Tibial nerve (tissue), 4 donors: ENCODE results near the gene CIART.

Experiments
- EP300 ChIP-seq, 2 donors: sonication (generic); formaldehyde crosslinking; IDR thresholded peaks; one replicate each; pipeline ENCODE4 v1.6.1; 2017; ENCODE audit warnings: antibody characterized with exemption in 2 of 2, mild to moderate bottlenecking in 1 of 2
- POLR2A ChIP-seq, 2 donors: fragments of 450-650 bp; IDR thresholded peaks; one replicate each; pipeline ENCODE4 v1.6.1; 2017; ENCODE audit warnings: antibody characterized with exemption in 2 of 2, mild to moderate bottlenecking in 2 of 2, moderate library complexity in 2 of 2
- TF ChIP-seq, protein P1 (sequence below), 5 experiments: fragments of 200-600 bp in 3 of 5; fragments of 450-650 bp in 2 of 5; sonication (generic) in 3 of 5; IDR thresholded peaks; one replicate each; pipeline ENCODE4 v1.5.1; 2016 to 2019; ENCODE audit warnings: antibody characterized with exemption in 5 of 5, mild to moderate bottlenecking in 3 of 5, moderate library complexity in 2 of 5

DNA sequence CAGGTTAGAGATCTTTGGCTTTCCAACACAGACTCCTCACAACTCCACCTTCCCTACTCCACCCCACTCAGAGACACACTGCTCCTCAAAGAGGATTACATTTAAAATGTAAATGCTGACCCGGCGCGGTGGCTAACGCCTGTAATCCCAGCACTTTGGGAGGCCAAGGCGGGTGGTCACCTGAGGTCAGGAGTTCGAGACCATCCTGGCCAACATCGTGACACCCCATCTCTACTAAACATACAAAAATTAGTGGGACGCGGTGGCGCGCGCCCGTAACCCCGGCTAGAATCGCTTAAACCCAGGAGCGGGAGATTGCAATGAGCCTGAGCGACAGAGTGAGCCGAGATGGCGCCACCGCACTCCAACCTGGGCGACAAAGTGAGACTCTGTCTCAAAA is 44.6 kb upstream of the CIART start:
- TF ChIP-seq, protein P1, sequence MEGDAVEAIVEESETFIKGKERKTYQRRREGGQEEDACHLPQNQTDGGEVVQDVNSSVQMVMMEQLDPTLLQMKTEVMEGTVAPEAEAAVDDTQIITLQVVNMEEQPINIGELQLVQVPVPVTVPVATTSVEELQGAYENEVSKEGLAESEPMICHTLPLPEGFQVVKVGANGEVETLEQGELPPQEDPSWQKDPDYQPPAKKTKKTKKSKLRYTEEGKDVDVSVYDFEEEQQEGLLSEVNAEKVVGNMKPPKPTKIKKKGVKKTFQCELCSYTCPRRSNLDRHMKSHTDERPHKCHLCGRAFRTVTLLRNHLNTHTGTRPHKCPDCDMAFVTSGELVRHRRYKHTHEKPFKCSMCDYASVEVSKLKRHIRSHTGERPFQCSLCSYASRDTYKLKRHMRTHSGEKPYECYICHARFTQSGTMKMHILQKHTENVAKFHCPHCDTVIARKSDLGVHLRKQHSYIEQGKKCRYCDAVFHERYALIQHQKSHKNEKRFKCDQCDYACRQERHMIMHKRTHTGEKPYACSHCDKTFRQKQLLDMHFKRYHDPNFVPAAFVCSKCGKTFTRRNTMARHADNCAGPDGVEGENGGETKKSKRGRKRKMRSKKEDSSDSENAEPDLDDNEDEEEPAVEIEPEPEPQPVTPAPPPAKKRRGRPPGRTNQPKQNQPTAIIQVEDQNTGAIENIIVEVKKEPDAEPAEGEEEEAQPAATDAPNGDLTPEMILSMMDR (IDR thresholded peaks at IDR 0.05), result no peak
- no peak for TF ChIP-seq POLR2A (IDR thresholded peaks at IDR 0.05)
- no peak for TF ChIP-seq EP300 (IDR thresholded peaks at IDR 0.05)
